CD14-positive monocyte (primary cell): ENCODE measurements around the gene C19orf12. TPM values are rescaled to one million over a fixed set of nuclear protein-coding genes. Genes with fewer than 3 reads are reported as not detected.

Experiments used
- DNase-seq, 3 donors: peaks; one replicate each; pipeline ENCODE4 v3.0.0-alpha.2; 2011 to 2022
- H2AFZ ChIP-seq: 2 replicates; pipeline ENCODE4 v1.6.0; 2012; ENCODE audit warnings: mild to moderate bottlenecking, low read depth, low read length, inconsistent platforms; ENCODE audit not compliant: insufficient read depth, poor library complexity, severe bottlenecking
- H3K27ac ChIP-seq, 2 donors: 1 replicate in 1 of 2; 2 replicates in 1 of 2; pipeline ENCODE4 v1.5.1; 2012 to 2013; ENCODE audit warnings: low read length in 2 of 2, control low read depth in 1 of 2, inconsistent platforms in 1 of 2, low read depth in 1 of 2, mild to moderate bottlenecking in 1 of 2
- H3K27me3 ChIP-seq, 2 donors: one replicate each; pipeline versions ENCODE4 v1.6.0 to v1.6.1; 2011 to 2013; ENCODE audit warnings: low read length in 2 of 2; ENCODE audit not compliant: control insufficient read depth in 2 of 2, insufficient read depth in 2 of 2
- H3K36me3 ChIP-seq, 2 donors: replicated peaks in 1 of 2; 1 replicate in 1 of 2; 2 replicates in 1 of 2; pipeline versions ENCODE4 v1.5.1 to v1.6.1; 2012 to 2013; ENCODE audit warnings: low read length in 2 of 2, control low read depth in 1 of 2, inconsistent platforms in 1 of 2, mild to moderate bottlenecking in 1 of 2; ENCODE audit not compliant: insufficient read depth in 2 of 2, control insufficient read depth in 1 of 2
- H3K4me1 ChIP-seq, 2 donors: 1 replicate in 1 of 2; 2 replicates in 1 of 2; pipeline versions ENCODE4 v1.5.1 to v1.6.1; 2012 to 2013; ENCODE audit warnings: low read length in 2 of 2, control low read depth in 1 of 2, inconsistent platforms in 1 of 2, mild to moderate bottlenecking in 1 of 2, moderate library complexity in 1 of 2; ENCODE audit not compliant: insufficient read depth in 2 of 2, control insufficient read depth in 1 of 2
- H3K4me2 ChIP-seq: replicated peaks from 2 replicates; pipeline ENCODE3; 2012; ENCODE audit warnings: low read length, moderate library complexity, mild to moderate bottlenecking; ENCODE audit not compliant: poor library complexity, severe bottlenecking; ENCODE audit errors: extremely low read depth
- H3K4me3 ChIP-seq, 3 experiments: fragments of 200-600 bp in 1 of 3; sonication (generic) in 1 of 3; replicated peaks in 1 of 3; 1 replicate in 2 of 3; 2 replicates in 1 of 3; pipeline ENCODE4 v1.5.1; 2011 to 2013; ENCODE audit warnings: low read length in 3 of 3, mild to moderate bottlenecking in 3 of 3, control low read depth in 2 of 3, low read depth in 2 of 3, inconsistent platforms in 1 of 3, moderate library complexity in 1 of 3
- H3K79me2 ChIP-seq: 2 replicates; pipeline ENCODE4 v1.6.0; 2012; ENCODE audit warnings: mild to moderate bottlenecking, control low read depth, inconsistent platforms, low read length, moderate library complexity; ENCODE audit not compliant: insufficient read depth
- H3K9ac ChIP-seq: 2 replicates; pipeline ENCODE4 v1.6.0; 2017; ENCODE audit warnings: low read length, mild to moderate bottlenecking; ENCODE audit not compliant: insufficient read depth, poor library complexity, severe bottlenecking
- H3K9me3 ChIP-seq, 2 donors: replicated peaks in 1 of 2; 1 replicate in 1 of 2; 2 replicates in 1 of 2; pipeline versions ENCODE4 v1.5.1 to v1.6.1; 2012 to 2013; ENCODE audit warnings: low read length in 2 of 2, control low read depth in 1 of 2; ENCODE audit not compliant: control insufficient read depth in 1 of 2, insufficient read depth in 1 of 2
- H4K20me1 ChIP-seq: 2 replicates; pipeline ENCODE4 v1.6.0; 2012; ENCODE audit warnings: mild to moderate bottlenecking, low read length, control low read depth, moderate library complexity; ENCODE audit not compliant: insufficient read depth
- H3K27ac Mint-ChIP-seq, 7 donors: one replicate each; pipeline ENCODE4 v1.8.0; 2020; ENCODE audit warnings: mild to moderate bottlenecking in 7 of 7, mixed read lengths in 7 of 7, moderate library complexity in 6 of 7, inconsistent platforms in 2 of 7
- H3K27me3 Mint-ChIP-seq, 3 donors: one replicate each; pipeline ENCODE4 v1.8.0; 2021 to 2022; ENCODE audit warnings: low read depth in 3 of 3, mild to moderate bottlenecking in 3 of 3, mixed read lengths in 3 of 3, moderate library complexity in 3 of 3, inconsistent platforms in 1 of 3
- H3K36me3 Mint-ChIP-seq, 2 donors: one replicate each; pipeline ENCODE4 v1.8.0; 2020; ENCODE audit warnings: mixed read lengths in 2 of 2, inconsistent platforms in 1 of 2, mild to moderate bottlenecking in 1 of 2
- H3K4me1 Mint-ChIP-seq: one replicate; pipeline ENCODE4 v1.8.0; 2020; ENCODE audit warnings: mild to moderate bottlenecking, mixed read lengths
- H3K4me3 Mint-ChIP-seq, 2 donors: one replicate each; pipeline ENCODE4 v1.8.0; 2020; ENCODE audit warnings: mild to moderate bottlenecking in 2 of 2, mixed read lengths in 2 of 2, moderate library complexity in 1 of 2
- H3K9me3 Mint-ChIP-seq, 7 donors: one replicate each; pipeline ENCODE4 v1.8.0; 2020 to 2022; ENCODE audit warnings: mixed read lengths in 7 of 7, mild to moderate bottlenecking in 6 of 7, moderate library complexity in 6 of 7, inconsistent platforms in 2 of 7
- WGBS: methylation state at CpG from one replicate; pipeline ENCODE4 v1.1.5; 2013; ENCODE audit warnings: missing lambda C conversion rate; ENCODE audit not compliant: insufficient coverage; 5-methylcytosine and 5-hydroxymethylcytosine counted together
- intact Hi-C, 2 donors: fragments of 100-400 bp; cut with micrococcal nuclease; formaldehyde crosslinking; loops; one replicate each; pipeline versions ENCODE4 v1.15.0 to v1.15.1; 2023
- polyA plus RNA-seq, 3 donors: library from polyadenylated mRNA; depleted of rRNA in 1 of 3; unstranded in 2 of 3; stranded (reverse) in 1 of 3; fragments of 300-500 nt in 2 of 3; fragments of >200 nt in 1 of 3; fragmentation: Illumina TruSeq in 2 of 3; gene quantifications; 1 replicate in 2 of 3; 2 replicates in 1 of 3; pipeline ENCODE4 v1.2.3, GENCODE V29; 2012 to 2021
- TF ChIP-seq, protein P1 (sequence below): fragments of 200-600 bp; IDR thresholded peaks from one replicate; pipeline ENCODE4 v1.8.0; 2022; ENCODE audit warnings: antibody characterized with exemption, mild to moderate bottlenecking

Gene C19orf12
- polyA plus RNA-seq, 3 donors = 6.0 to 8.0 (median 6.8) TPM

DNA sequence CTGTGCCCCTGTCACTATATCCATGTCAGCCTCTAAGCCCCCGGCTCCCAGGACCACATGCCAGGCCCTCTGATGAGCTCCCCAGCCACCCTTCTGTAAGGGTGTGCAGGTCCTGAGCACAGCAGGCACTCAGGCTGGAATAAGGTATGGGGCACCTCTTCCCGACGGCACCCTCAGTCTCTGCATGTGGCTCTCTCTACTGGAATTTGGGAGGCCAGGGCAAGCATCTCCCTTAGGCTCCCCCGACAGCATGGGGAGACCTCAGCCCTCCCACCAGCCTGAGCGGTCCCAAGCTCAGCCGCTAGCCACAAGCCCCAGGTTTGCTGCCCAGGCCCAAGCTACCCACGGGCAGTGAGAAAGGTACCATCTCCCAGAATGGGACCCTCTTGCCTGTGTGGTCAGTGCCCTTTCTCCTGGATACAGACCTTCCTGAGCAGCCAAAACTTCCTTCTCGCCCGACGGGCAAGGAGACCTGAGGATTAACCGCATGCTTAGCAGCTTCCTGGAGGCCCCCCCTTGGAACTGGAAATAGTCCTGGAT lies 22.5 kb upstream of the C19orf12 start:
- H3K27me3 Mint-ChIP-seq = peaks cover 0 to 5% (median 3%) of the 10 kb centered on the region in 3 donors
- H3K36me3 Mint-ChIP-seq = no peaks in the 10 kb centered on the region
- H4K20me1 ChIP-seq = no peaks in the 10 kb centered on the region
- no peak overlapping the region for H3K9ac ChIP-seq
- H3K4me1 ChIP-seq = no peaks in the 10 kb centered on the region
- WGBS = 91% methylated on average over 11 of the region's 11 CpGs
- TF ChIP-seq, protein P1, sequence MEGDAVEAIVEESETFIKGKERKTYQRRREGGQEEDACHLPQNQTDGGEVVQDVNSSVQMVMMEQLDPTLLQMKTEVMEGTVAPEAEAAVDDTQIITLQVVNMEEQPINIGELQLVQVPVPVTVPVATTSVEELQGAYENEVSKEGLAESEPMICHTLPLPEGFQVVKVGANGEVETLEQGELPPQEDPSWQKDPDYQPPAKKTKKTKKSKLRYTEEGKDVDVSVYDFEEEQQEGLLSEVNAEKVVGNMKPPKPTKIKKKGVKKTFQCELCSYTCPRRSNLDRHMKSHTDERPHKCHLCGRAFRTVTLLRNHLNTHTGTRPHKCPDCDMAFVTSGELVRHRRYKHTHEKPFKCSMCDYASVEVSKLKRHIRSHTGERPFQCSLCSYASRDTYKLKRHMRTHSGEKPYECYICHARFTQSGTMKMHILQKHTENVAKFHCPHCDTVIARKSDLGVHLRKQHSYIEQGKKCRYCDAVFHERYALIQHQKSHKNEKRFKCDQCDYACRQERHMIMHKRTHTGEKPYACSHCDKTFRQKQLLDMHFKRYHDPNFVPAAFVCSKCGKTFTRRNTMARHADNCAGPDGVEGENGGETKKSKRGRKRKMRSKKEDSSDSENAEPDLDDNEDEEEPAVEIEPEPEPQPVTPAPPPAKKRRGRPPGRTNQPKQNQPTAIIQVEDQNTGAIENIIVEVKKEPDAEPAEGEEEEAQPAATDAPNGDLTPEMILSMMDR = no peak
- no peaks in the 10 kb centered on the region for H3K36me3 ChIP-seq
- no peak overlapping the region for H3K4me3 Mint-ChIP-seq
- peaks cover 0 to 2% (median 0%) of the 10 kb centered on the region in 7 donors for H3K9me3 Mint-ChIP-seq
- intact Hi-C loops = no loop called here
- H3K4me3 ChIP-seq = no peak overlapping the region
- no peak overlapping the region for H2AFZ ChIP-seq
- DNase-seq = no peak
- H3K4me1 Mint-ChIP-seq = no peaks in the 10 kb centered on the region
- no peaks in the 10 kb centered on the region for H3K79me2 ChIP-seq
- no peak overlapping the region for H3K27ac Mint-ChIP-seq
- no peaks in the 10 kb centered on the region for H3K9me3 ChIP-seq
- H3K27ac ChIP-seq = no peak overlapping the region
- no peak overlapping the region for H3K4me2 ChIP-seq
- H3K27me3 ChIP-seq = no peaks in the 10 kb centered on the region

DNA sequence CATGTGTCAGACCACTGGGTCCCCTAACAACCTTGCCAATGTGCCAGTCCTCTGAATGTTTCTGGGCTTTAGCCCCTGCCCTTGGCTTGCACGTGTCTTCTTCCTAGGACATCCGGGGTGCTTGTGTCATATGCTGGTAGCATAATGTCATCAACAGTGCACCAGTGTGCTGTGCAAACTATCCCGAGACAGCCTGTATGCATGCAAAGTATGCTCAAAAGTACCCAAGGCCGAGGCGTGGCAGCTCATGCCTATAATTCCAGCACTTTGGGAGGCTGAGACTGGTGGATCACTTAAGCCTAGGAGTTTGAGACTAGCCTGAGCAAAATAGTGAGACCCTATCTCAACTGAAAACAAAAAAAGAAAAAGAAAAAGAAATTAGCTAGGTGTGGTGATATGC lies 20.8 kb upstream of the C19orf12 start:
- TF ChIP-seq, protein P1 = no peak
- no peak overlapping the region for H2AFZ ChIP-seq
- Mint-ChIP-seq H3K27me3 (peaks cover 4 to 6% (median 6%) of the 10 kb centered on the region in 3 donors), H3K4me1 (no peaks in the 10 kb centered on the region), H3K4me3 (no peak overlapping the region), H3K27ac (no peak overlapping the region), H3K36me3 (no peaks in the 10 kb centered on the region), H3K9me3 (peaks cover 0 to 2% (median 0%) of the 10 kb centered on the region in 7 donors)
- H3K4me3 ChIP-seq = no peak overlapping the region
- no peaks in the 10 kb centered on the region for H4K20me1 ChIP-seq
- H3K9me3 ChIP-seq = no peaks in the 10 kb centered on the region
- intact Hi-C loops = no loop called here
- no peak overlapping the region for H3K4me2 ChIP-seq
- H3K9ac ChIP-seq = no peak overlapping the region
- WGBS = 94% methylated on average over 5 of the region's 5 CpGs
- no peaks in the 10 kb centered on the region for H3K27me3 ChIP-seq
- H3K36me3 ChIP-seq = no peaks in the 10 kb centered on the region
- H3K4me1 ChIP-seq = no peaks in the 10 kb centered on the region
- H3K27ac ChIP-seq = no peak overlapping the region
- H3K79me2 ChIP-seq = no peaks in the 10 kb centered on the region
- DNase-seq = no peak
